DOHH2 (cell line): Measurements from ENCODE around the gene PHACTR1.

ENCODE experiments used
- EZH2phosphoT487 ChIP-seq: fragments of 200-600 bp; sonication (generic); IDR thresholded peaks from 2 replicates; pipeline ENCODE4 v1.6.1; 2017; ENCODE audit warnings: borderline replicate concordance, mild to moderate bottlenecking, antibody characterized with exemption, low read length, moderate library complexity, mixed read lengths
- TF ChIP-seq, protein P1 (sequence below): fragments of 200-600 bp; sonication (generic); IDR thresholded peaks from one replicate; pipeline ENCODE4 v1.5.1; 2014; ENCODE audit warnings: antibody characterized with exemption, mild to moderate bottlenecking, low read depth, low read length; ENCODE audit not compliant: poor library complexity, severe bottlenecking

DNA sequence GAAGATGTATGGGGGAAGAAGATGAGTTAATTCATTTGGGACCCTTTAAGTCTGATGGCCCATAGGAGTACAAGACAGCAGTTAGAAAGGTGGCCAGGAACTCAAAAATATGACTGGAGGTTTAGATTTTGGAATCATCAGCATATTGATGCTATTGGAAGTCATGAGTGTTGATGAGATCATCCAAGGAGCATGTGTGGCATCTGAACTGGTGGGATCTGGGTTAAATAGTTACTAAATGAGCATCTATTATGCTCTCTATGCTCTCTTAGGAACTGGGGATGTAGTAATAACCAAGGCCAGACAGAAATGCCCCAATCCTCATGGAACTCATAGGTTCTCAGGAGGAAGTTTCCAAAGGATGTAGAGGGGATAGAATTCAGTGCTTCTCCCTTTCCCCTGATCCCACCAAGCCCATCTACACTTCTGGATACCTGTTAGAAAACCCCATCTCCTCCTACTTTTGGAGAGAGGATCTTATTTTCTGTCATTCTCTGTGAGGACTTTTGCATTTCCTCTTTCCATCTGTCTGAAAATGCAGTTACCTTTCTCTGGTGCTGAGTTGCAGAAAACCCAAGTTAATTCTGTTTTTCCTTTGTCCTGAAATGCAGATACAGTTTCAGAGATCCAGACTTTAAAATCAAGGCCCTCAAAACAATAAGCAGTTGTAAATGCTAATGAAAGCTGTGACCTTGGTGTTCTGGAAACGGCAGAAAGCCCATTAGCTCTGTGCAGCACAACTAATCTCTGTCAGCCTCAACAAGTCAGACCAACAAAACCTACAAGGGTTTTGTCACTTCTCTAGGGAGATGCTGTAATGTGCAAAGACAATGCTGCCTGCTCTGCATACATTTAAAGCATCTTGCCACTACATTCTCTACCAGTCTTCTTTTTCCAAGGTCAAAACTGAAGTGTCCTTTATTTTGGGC, 546.0 kb downstream of the PHACTR1 start:
- TF ChIP-seq, protein P1, sequence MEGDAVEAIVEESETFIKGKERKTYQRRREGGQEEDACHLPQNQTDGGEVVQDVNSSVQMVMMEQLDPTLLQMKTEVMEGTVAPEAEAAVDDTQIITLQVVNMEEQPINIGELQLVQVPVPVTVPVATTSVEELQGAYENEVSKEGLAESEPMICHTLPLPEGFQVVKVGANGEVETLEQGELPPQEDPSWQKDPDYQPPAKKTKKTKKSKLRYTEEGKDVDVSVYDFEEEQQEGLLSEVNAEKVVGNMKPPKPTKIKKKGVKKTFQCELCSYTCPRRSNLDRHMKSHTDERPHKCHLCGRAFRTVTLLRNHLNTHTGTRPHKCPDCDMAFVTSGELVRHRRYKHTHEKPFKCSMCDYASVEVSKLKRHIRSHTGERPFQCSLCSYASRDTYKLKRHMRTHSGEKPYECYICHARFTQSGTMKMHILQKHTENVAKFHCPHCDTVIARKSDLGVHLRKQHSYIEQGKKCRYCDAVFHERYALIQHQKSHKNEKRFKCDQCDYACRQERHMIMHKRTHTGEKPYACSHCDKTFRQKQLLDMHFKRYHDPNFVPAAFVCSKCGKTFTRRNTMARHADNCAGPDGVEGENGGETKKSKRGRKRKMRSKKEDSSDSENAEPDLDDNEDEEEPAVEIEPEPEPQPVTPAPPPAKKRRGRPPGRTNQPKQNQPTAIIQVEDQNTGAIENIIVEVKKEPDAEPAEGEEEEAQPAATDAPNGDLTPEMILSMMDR: no peak
- TF ChIP-seq EZH2phosphoT487: no peak
